Transverse colon (tissue), 3 donors: Measurements from ENCODE around the gene PGAP6.

Experiments used
- EP300 ChIP-seq: sonication (generic); formaldehyde crosslinking; IDR thresholded peaks from one replicate; pipeline ENCODE4 v1.6.1; 2017; ENCODE audit warnings: antibody characterized with exemption, low read depth
- TF ChIP-seq, protein P1 (sequence below), 5 experiments: fragments of 200-600 bp in 3 of 5; fragments of 450-650 bp in 2 of 5; sonication (generic) in 3 of 5; IDR thresholded peaks; 1 replicate in 2 of 5; 2 replicates in 3 of 5; pipeline ENCODE4 v1.5.1; 2016 to 2017; ENCODE audit warnings: antibody characterized with exemption in 5 of 5, inconsistent platforms in 3 of 5, mild to moderate bottlenecking in 2 of 5, moderate library complexity in 1 of 5

DNA sequence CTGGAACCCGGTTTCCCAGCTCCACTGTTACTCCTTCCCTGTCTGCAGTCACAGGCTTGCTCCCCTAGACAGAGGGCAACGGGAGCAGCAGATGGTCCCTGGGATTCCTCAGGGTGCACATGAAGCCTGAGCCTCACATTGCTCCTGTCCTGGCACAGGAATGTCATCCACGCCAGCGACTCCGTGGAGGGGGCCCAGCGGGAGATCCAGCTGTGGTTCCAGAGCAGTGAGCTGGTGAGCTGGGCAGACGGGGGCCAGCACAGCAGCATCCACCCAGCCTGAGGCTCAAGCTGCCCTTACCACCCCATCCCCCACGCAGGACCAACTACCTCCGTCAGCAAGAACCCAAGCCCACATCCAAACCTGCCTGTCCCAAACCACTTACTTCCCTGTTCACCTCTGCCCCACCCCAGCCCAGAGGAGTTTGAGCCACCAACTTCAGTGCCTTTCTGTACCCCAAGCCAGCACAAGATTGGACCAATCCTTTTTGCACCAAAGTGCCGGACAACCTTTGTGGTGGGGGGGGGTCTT is 18.3 kb upstream of the PGAP6 start:
- TF ChIP-seq, protein P1, sequence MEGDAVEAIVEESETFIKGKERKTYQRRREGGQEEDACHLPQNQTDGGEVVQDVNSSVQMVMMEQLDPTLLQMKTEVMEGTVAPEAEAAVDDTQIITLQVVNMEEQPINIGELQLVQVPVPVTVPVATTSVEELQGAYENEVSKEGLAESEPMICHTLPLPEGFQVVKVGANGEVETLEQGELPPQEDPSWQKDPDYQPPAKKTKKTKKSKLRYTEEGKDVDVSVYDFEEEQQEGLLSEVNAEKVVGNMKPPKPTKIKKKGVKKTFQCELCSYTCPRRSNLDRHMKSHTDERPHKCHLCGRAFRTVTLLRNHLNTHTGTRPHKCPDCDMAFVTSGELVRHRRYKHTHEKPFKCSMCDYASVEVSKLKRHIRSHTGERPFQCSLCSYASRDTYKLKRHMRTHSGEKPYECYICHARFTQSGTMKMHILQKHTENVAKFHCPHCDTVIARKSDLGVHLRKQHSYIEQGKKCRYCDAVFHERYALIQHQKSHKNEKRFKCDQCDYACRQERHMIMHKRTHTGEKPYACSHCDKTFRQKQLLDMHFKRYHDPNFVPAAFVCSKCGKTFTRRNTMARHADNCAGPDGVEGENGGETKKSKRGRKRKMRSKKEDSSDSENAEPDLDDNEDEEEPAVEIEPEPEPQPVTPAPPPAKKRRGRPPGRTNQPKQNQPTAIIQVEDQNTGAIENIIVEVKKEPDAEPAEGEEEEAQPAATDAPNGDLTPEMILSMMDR (IDR thresholded peaks at IDR 0.05) = no peak
- no peak for TF ChIP-seq EP300
